Aorta (tissue), 5 donors: ENCODE measurements around the gene LINGO3. TPM values are rescaled to one million over a fixed set of nuclear protein-coding genes. Genes with fewer than 3 reads are reported as not detected.
A peak's percentile ranks its signal among the peaks of the same experiment; 100 is the strongest.

Experiments
- ATAC-seq: fragments of 200-7000 bp; cut with Tn5 transposase; one replicate; pipeline ENCODE4 v1.9.1; 2022; ENCODE audit warnings: moderate library complexity; ENCODE audit not compliant: low FRiP score
- DNase-seq, 2 donors: peaks; one replicate each; pipeline ENCODE4 v3.0.0-alpha.2; 2020
- H3K27ac ChIP-seq, 2 donors: one replicate each; pipeline ENCODE4 v1.5.1; 2013; ENCODE audit warnings: low read length in 2 of 2, mild to moderate bottlenecking in 2 of 2, moderate library complexity in 2 of 2, control low read depth in 1 of 2, inconsistent platforms in 1 of 2, low read depth in 1 of 2
- H3K27me3 ChIP-seq, 2 donors: one replicate each; pipeline ENCODE4 v1.6.1; 2013; ENCODE audit warnings: control low read depth in 1 of 2, low read length in 1 of 2, mild to moderate bottlenecking in 1 of 2, moderate library complexity in 1 of 2; ENCODE audit not compliant: insufficient read depth in 2 of 2, control insufficient read depth in 1 of 2
- H3K36me3 ChIP-seq, 2 donors: one replicate each; pipeline ENCODE4 v1.6.1; 2013; ENCODE audit warnings: control low read depth in 1 of 2, low read length in 1 of 2, mild to moderate bottlenecking in 1 of 2; ENCODE audit not compliant: insufficient read depth in 2 of 2, control insufficient read depth in 1 of 2
- H3K4me1 ChIP-seq, 2 donors: one replicate each; pipeline ENCODE4 v1.6.1; 2013; ENCODE audit warnings: low read length in 2 of 2, control low read depth in 1 of 2, mild to moderate bottlenecking in 1 of 2, moderate library complexity in 1 of 2; ENCODE audit not compliant: insufficient read depth in 2 of 2, control insufficient read depth in 1 of 2
- H3K4me3 ChIP-seq, 2 donors: one replicate each; pipeline ENCODE4 v1.5.1; 2013; ENCODE audit warnings: low read length in 2 of 2, control low read depth in 1 of 2, mild to moderate bottlenecking in 1 of 2
- H3K9me3 ChIP-seq: one replicate; pipeline ENCODE4 v1.6.1; 2013; ENCODE audit warnings: mild to moderate bottlenecking, low read length; ENCODE audit not compliant: control insufficient read depth
- WGBS, 2 donors: extraction: QIAGEN DNeasy Blood & Tissue Kit; methylation state at CpG; one replicate each; pipeline ENCODE4 v1.1.7; 2013; 5-methylcytosine and 5-hydroxymethylcytosine counted together
- intact Hi-C, 2 donors: fragments of 100-400 bp; cut with DNase I; formaldehyde crosslinking; loops; one replicate each; pipeline versions ENCODE4 v1.14.2 to v1.15.0; 2022
- polyA plus RNA-seq, 2 donors: library from polyadenylated mRNA; stranded (reverse); fragments of 200-250 nt; gene quantifications; one replicate each; pipeline ENCODE4 v1.2.3, GENCODE V29; 2013
- total RNA-seq, 2 donors: library from RNA; stranded (reverse); fragmentation: NEBNext Ultra II Directional; extraction: Animal tissue kit (Norgen Biotek cat#: 25700); gene quantifications; one replicate each; pipeline ENCODE4 v1.2.1, GENCODE V29; 2021
- donor health status: healthy with polysubstance abuse.
- donor health status: Bipolar disorder and iron deficiency.
- donor health status: DM: no; HTN: no; CAD: no.
- donor health status: DM: no; HTN: no; CAD: no.
- donor health status: DM: yes; HTN: yes; CAD: no.

LINGO3 gene
- total and polyA plus RNA-seq, 4 donors = 0.08 TPM; not detected in 3

GRCh38 chr19:2315818-2316353, 7.9 kb upstream of the LINGO3 start:
- WGBS, 2 donors = 28% methylated on average over 22 of the region's 22 CpGs
- peaks cover 3% of the 10 kb centered on the region for H3K9me3 ChIP-seq
- H3K27me3 ChIP-seq = no peaks in the 10 kb centered on the region
- H3K36me3 ChIP-seq = no peaks in the 10 kb centered on the region
- no peak overlapping the region for H3K4me3 ChIP-seq
- no peaks in the 10 kb centered on the region for H3K4me1 ChIP-seq
- DNase-seq (peak in 1 of 2 donors; percentile 89), ATAC-seq (peak; percentile 63)
- intact Hi-C loops = no loop called here
- no peak overlapping the region for H3K27ac ChIP-seq

DNA sequence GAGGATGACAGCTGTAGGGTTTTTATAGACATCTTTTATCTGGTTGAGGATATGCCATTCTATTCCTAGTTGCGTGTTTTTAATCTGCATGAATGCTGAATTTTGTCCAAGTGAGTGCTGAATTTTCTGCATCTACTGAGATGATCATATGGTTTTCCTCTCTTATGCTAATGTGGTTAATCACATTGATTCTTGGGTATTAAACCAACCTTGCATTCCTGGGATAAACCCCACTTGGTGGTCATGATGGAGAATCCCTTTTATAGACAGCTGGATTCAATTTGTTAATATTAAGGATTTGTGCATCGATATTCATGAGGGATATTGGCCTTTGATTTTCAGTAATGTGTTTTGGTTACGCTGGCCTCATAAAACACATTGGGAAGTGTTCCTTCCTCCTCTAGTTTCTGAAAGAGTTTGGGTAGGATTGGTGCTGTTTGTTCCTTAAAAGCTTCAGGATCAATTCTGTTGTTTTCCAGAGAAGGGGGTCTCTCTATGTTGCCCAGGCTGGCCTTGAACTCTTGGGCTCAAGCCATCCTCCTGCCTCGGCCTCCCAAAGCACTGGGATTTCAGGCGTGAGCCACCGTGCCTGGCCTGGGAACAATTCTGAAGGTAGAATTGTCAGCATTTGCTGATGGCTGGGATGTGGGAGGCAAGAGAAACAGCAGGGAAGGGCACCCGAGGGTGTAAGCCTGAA, 7.3 kb upstream of the LINGO3 start:
- ATAC-seq (no peak), DNase-seq (no peak)
- Histone ChIP-seq H3K36me3 (no peaks in the 10 kb centered on the region), H3K4me1 (no peaks in the 10 kb centered on the region), H3K9me3 (peaks cover 3% of the 10 kb centered on the region), H3K27ac (no peak overlapping the region), H3K4me3 (no peak overlapping the region), H3K27me3 (no peaks in the 10 kb centered on the region)
- intact Hi-C loops = no loop called here
- 86 to 87% methylated on average over 7 of the region's 7 CpGs for WGBS, 2 donors

DNA sequence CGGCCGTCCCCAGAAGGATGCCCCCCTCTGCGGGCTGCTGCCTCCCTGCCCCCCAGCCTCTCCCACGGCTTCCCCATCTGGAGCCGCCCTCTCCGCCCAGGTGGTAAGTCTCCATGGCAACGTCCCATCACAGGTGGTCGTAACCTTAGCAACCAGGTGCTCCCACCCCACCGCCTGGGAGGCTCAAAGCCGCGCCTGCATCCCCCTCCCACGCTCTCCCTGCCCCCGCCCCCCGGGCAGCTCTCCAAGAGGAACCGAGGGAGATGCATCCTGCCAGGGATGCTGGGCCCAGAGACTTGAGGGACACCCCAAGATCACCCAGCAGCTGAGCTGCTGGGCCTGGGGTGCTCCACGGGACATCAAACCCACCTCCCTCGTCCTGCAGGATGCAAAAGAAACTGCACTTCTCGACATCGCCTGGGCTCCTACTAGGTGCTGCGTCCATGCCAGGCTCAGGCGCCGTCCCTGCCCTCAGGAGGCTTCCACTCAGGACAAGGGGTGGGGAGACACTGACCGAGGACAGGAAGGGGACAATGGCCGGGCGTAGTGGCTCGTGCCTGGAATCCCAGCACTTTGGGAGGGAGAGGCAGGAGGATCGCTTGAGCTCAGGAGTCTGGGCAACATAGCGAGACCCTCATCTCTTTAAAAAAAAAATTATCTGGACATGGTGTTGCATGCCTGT, 5.0 kb upstream of the LINGO3 start:
- intact Hi-C loops = no loop called here
- 36 to 37% methylated on average over 27 to 28 of the region's 28 CpGs for WGBS, 2 donors
- no peak for ATAC-seq
- no peak for DNase-seq
- Histone ChIP-seq H3K4me3 (no peak overlapping the region), H3K27me3 (no peaks in the 10 kb centered on the region), H3K4me1 (no peaks in the 10 kb centered on the region), H3K36me3 (no peaks in the 10 kb centered on the region), H3K9me3 (peaks cover 3% of the 10 kb centered on the region), H3K27ac (no peak overlapping the region)

DNA sequence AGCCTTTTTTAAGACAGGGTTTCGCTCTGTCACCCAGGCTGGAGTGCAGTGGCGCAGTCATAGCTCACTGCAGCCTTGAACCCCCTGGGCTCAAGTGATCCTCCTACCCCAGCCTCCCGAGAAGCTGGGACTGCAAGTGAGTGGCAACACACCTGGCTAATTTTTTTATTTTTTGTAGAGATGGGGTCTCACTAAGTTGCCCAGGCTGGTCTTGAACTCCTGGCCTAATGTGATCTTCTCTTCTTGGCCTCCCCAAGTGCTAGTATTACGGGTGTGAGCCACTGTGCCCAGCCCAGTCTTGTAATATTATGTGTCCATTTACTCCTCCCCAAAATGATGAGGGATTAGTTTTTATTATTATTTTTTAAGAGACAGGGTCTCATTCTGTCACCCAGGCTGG, 3.1 kb upstream of the LINGO3 start:
- no peak overlapping the region for H3K4me3 ChIP-seq
- no peak overlapping the region for H3K27ac ChIP-seq
- H3K36me3 ChIP-seq = no peaks in the 10 kb centered on the region
- no peak for ATAC-seq
- no peaks in the 10 kb centered on the region for H3K27me3 ChIP-seq
- no peak for DNase-seq
- 94 to 97% methylated on average over 4 of the region's 4 CpGs for WGBS, 2 donors
- peaks cover 3% of the 10 kb centered on the region for H3K9me3 ChIP-seq
- intact Hi-C loops = no loop called here
- H3K4me1 ChIP-seq = no peaks in the 10 kb centered on the region

GRCh38 chr19:2309734-2310362, 1.9 kb upstream of the LINGO3 start:
- Histone ChIP-seq H3K4me3 (no peak overlapping the region), H3K36me3 (no peaks in the 10 kb centered on the region), H3K4me1 (no peaks in the 10 kb centered on the region), H3K27ac (no peak overlapping the region), H3K27me3 (no peaks in the 10 kb centered on the region), H3K9me3 (no peaks in the 10 kb centered on the region)
- ATAC-seq (no peak), DNase-seq (no peak)
- intact Hi-C loops = no loop called here
- 47 to 50% methylated on average over 17 of the region's 17 CpGs for WGBS, 2 donors

- Histone ChIP-seq H3K27me3 (no peaks in the 10 kb centered on the region), H3K9me3 (no peaks in the 10 kb centered on the region), H3K4me3 (no peak overlapping the region), H3K36me3 (no peaks in the 10 kb centered on the region), H3K4me1 (no peaks in the 10 kb centered on the region), H3K27ac (no peak overlapping the region)
- 12 to 16% methylated on average over 23 to 33 of the region's 33 CpGs for WGBS, 2 donors
- ATAC-seq = no peak
- intact Hi-C loops = no loop called here
- DNase-seq = no peak
Observed at GRCh38 chr19:2307518-2308012, 389 bp downstream of the LINGO3 start.

DNA sequence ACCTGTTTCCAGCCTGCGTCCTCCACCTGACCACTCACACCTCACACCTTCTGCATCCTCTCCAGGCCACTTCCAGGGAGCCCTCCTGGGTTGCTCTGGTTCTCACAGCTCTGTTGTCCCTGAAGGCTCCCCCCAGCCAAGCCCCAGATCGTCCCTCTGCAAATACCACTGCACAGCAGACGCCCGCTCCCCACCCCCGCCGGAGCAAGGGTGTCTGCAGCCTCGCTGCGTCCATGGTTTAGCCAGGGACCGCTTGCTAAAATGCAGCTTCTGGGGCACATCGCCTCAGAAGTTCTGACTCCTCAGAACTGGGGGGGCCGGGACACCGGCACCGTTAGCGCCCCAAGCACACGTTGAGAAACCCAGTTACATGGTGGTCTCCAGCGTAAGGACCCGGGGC, 983 bp downstream of the LINGO3 start:
- intact Hi-C loops = no loop called here
- no peaks in the 10 kb centered on the region for H3K9me3 ChIP-seq
- H3K36me3 ChIP-seq = no peaks in the 10 kb centered on the region
- DNase-seq (no peak), ATAC-seq (no peak)
- H3K27me3 ChIP-seq = no peaks in the 10 kb centered on the region
- H3K4me3 ChIP-seq = no peak overlapping the region
- 55 to 61% methylated on average over 17 of the region's 17 CpGs for WGBS, 2 donors
- H3K4me1 ChIP-seq = no peaks in the 10 kb centered on the region
- no peak overlapping the region for H3K27ac ChIP-seq

GRCh38 chr19:2306281-2306806, 1.6 kb downstream of the LINGO3 start:
- Histone ChIP-seq H3K36me3 (no peaks in the 10 kb centered on the region), H3K9me3 (no peaks in the 10 kb centered on the region), H3K4me3 (no peak overlapping the region), H3K4me1 (no peaks in the 10 kb centered on the region), H3K27me3 (no peaks in the 10 kb centered on the region), H3K27ac (no peak overlapping the region)
- ATAC-seq (no peak), DNase-seq (no peak)
- 78 to 91% methylated on average over 19 of the region's 19 CpGs for WGBS, 2 donors
- intact Hi-C loops = no loop called here
